Endothelial cell of umbilical vein (primary cell): Measurements from ENCODE around the gene TSEN34. TPM values are rescaled to one million over a fixed set of nuclear protein-coding genes. Genes with fewer than 3 reads are reported as not detected.

Source experiments
- BruUV-seq: library from RNA; stranded (reverse); fragments of 400-500 nt; replicated peaks from 2 replicates; lab custom pipeline; 2021; lab: Mats Ljungman, UMichigan
- CTCF ChIA-PET: fragments of 300-600, 350-600 bp; sonication (Branson Sonifier 250); formaldehyde crosslinking; loops from one replicate; lab custom pipeline; 2021; ENCODE audit warnings: antibody characterized with exemption, inconsistent platforms; lab: Charles Lee
- POLR2A ChIA-PET: fragments of 300-600, 350-600 bp; sonication (Branson Sonifier 250); formaldehyde crosslinking; loops from one replicate; lab custom pipeline; 2021; ENCODE audit warnings: antibody characterized with exemption, inconsistent platforms; lab: Charles Lee
- DNase-seq: peaks from one replicate; pipeline ENCODE4 v3.0.0-alpha.2; 2011; ENCODE audit warnings: low read depth, low spot score
- FAIRE-seq: peaks from 2 replicates; lab custom pipeline; 2011; peaks lifted over from hg19 to GRCh38; lab: Jason Lieb, UNC
- H2AFZ ChIP-seq: 2 replicates; pipeline ENCODE4 v1.6.0; 2012; ENCODE audit warnings: low read depth, low read length, control low read depth, inconsistent platforms
- H3K27ac ChIP-seq: 2 replicates; pipeline ENCODE4 v1.5.1; 2011; ENCODE audit warnings: low read depth, mild to moderate bottlenecking, control low read depth, low read length, moderate library complexity; ENCODE audit not compliant: insufficient read depth
- H3K27me3 ChIP-seq, 2 experiments: 2 replicates each; pipeline versions ENCODE4 v1.6.0 to v1.6.1; 2011; ENCODE audit warnings: low read length in 2 of 2, mixed read lengths in 1 of 2; ENCODE audit not compliant: control insufficient read depth in 2 of 2, insufficient read depth in 2 of 2
- H3K36me3 ChIP-seq, 2 experiments: 2 replicates in 1 of 2; 3 replicates in 1 of 2; pipeline ENCODE4 v1.5.1; 2011; ENCODE audit warnings: low read length in 2 of 2, mild to moderate bottlenecking in 1 of 2, moderate library complexity in 1 of 2; ENCODE audit not compliant: control insufficient read depth in 2 of 2, insufficient read depth in 2 of 2; ENCODE audit errors: extremely low read depth in 1 of 2
- H3K4me1 ChIP-seq: 3 replicates; pipeline ENCODE4 v1.5.1; 2011; ENCODE audit warnings: mild to moderate bottlenecking, low read length; ENCODE audit not compliant: control insufficient read depth, insufficient read depth; ENCODE audit errors: extremely low read depth
- H3K4me2 ChIP-seq: 2 replicates; pipeline ENCODE4 v1.6.1; 2011; ENCODE audit warnings: low read length, control low read depth, mixed read lengths; ENCODE audit not compliant: insufficient read depth
- H3K4me3 ChIP-seq, 3 experiments: fragments of 200-600 bp in 1 of 3; sonication (generic), shearing (Covaris generic) in 1 of 3; replicated peaks in 1 of 3; 2 replicates each; pipeline ENCODE4 v1.5.1; 2011 to 2016; ENCODE audit warnings: control low read depth in 3 of 3, low read length in 3 of 3, mild to moderate bottlenecking in 2 of 3, inconsistent platforms in 1 of 3, low read depth in 1 of 3, moderate library complexity in 1 of 3; ENCODE audit not compliant: insufficient read depth in 1 of 3
- H3K79me2 ChIP-seq: 2 replicates; pipeline ENCODE4 v1.6.0; 2012; ENCODE audit warnings: low read length, inconsistent platforms; ENCODE audit not compliant: control insufficient read depth, insufficient read depth
- H3K9ac ChIP-seq: replicated peaks from 2 replicates; pipeline ENCODE3; 2011; ENCODE audit warnings: low read length, control low read depth; ENCODE audit not compliant: insufficient read depth; ENCODE audit errors: extremely low read depth
- H3K9me1 ChIP-seq: replicated peaks from 3 replicates; pipeline ENCODE4 v1.6.0; 2011; ENCODE audit warnings: mild to moderate bottlenecking, low read length; ENCODE audit not compliant: control insufficient read depth, insufficient read depth; ENCODE audit errors: extremely low read depth
- H3K9me3 ChIP-seq: replicated peaks from 2 replicates; pipeline ENCODE4 v1.5.1; 2012; ENCODE audit warnings: low read length, inconsistent platforms; ENCODE audit not compliant: control insufficient read depth, insufficient read depth
- H4K20me1 ChIP-seq: replicated peaks from 2 replicates; pipeline ENCODE3; 2011; ENCODE audit warnings: mild to moderate bottlenecking, low read length; ENCODE audit not compliant: control insufficient read depth, insufficient read depth; ENCODE audit errors: extremely low read depth
- CTCF ChIP-seq, 2 donors: IDR thresholded peaks; 1 replicate in 1 of 2; 2 replicates in 1 of 2; pipeline ENCODE4 v1.5.1; 2011; ENCODE audit warnings: low read length in 2 of 2, mild to moderate bottlenecking in 2 of 2, moderate library complexity in 2 of 2, control low read depth in 1 of 2, inconsistent platforms in 1 of 2, low read depth in 1 of 2; ENCODE audit not compliant: insufficient read depth in 1 of 2; ENCODE audit errors: extremely low read depth in 1 of 2
- EZH2 ChIP-seq: IDR thresholded peaks from 2 replicates; pipeline ENCODE4 v1.6.1; 2012; ENCODE audit warnings: borderline replicate concordance, low read depth, mild to moderate bottlenecking, moderate library complexity, low read length, inconsistent platforms; ENCODE audit not compliant: severe bottlenecking
- FOS ChIP-seq: IDR thresholded peaks from 2 replicates; pipeline ENCODE4 v1.6.1; 2011; ENCODE audit warnings: mild to moderate bottlenecking, low read length, moderate library complexity, borderline replicate concordance; ENCODE audit not compliant: insufficient read depth
- MAX ChIP-seq: IDR thresholded peaks from 2 replicates; pipeline ENCODE4 v1.6.1; 2011; ENCODE audit not compliant: insufficient read depth, insufficient read length
- POLR2A ChIP-seq: IDR thresholded peaks from 2 replicates; pipeline ENCODE4 v1.6.1; 2012; ENCODE audit warnings: low read depth, mild to moderate bottlenecking, control low read depth, low read length
- POLR2AphosphoS5 ChIP-seq: IDR thresholded peaks from 2 replicates; pipeline ENCODE4 v1.6.1; 2012; ENCODE audit warnings: low read depth, mild to moderate bottlenecking, control low read depth, low read length, moderate library complexity; ENCODE audit not compliant: insufficient read depth
- dilution Hi-C: fragments of 300-500 bp; cut with MboI; formaldehyde crosslinking; loops from one replicate; pipeline ENCODE4 v1.15.0; 2019; ENCODE audit warnings: low sequenced_read_pairs; ENCODE audit not compliant: extremely low pct_ligation_motif_present
- intact Hi-C: fragments of 100-400 bp; cut with micrococcal nuclease; formaldehyde crosslinking; loops from one replicate; pipeline ENCODE4 v1.10.0; 2022
- polyA plus RNA-seq, 4 experiments: library from polyadenylated mRNA; depleted of rRNA in 3 of 4; stranded (reverse) in 3 of 4; unstranded in 1 of 4; fragments of >200 nt; gene quantifications; 2 replicates each; pipeline versions ENCODE4 v1.2.1 to v1.2.3, GENCODE V29; 2011 to 2012; ENCODE audit warnings: missing spikeins in 1 of 4
- total RNA-seq: library from RNA; stranded (reverse); gene quantifications from 2 replicates; pipeline ENCODE4 v1.2.3, GENCODE V29; 2021

Gene TSEN34
- total and polyA plus RNA-seq, 2 donors (not counting 3 experiments of a cell fraction or from before 2014, with no cell fraction given): 40.7 to 81.9 TPM

- H3K27ac ChIP-seq: no peak overlapping the region
- ChIA-PET CTCF (interaction anchor here (0.6 kb wide), 1 partner anchor 380 kb away, joined by 4 read pairs; no protein-coding TSS in a partner anchor), POLR2A (no interaction called here)
- no peaks in the 10 kb centered on the region for H3K9me1 ChIP-seq
- intact Hi-C loops: loop anchor here (5.0 kb wide), 2 partner anchors 39 to 294 kb away; partner anchors contain the start of gene RPS9
- no peak for FAIRE-seq
- H3K4me1 ChIP-seq: peaks cover 18% of the 10 kb centered on the region
- H3K4me2 ChIP-seq: no peak overlapping the region
- no peaks in the 10 kb centered on the region for H4K20me1 ChIP-seq
- H3K9me3 ChIP-seq: no peaks in the 10 kb centered on the region
- no peak overlapping the region for H3K4me3 ChIP-seq
- BruUV-seq: no TSS peak
- no peak for TF ChIP-seq CTCF (IDR thresholded peaks at IDR 0.05; ENCODE audit: extremely low read depth in 1 of 2, insufficient read depth in 1 of 2, low read depth in 1 of 2, low read length in 2 of 2)
- TF ChIP-seq FOS: no peak
- no peak for TF ChIP-seq POLR2AphosphoS5
- TF ChIP-seq MAX: no peak
- no peak for TF ChIP-seq EZH2
- TF ChIP-seq POLR2A: no peak
- DNase-seq: no peak
- H3K36me3 ChIP-seq: peaks cover 0 to 3% of the 10 kb centered on the region in 2 experiments
- H3K9ac ChIP-seq: no peak overlapping the region
- H3K27me3 ChIP-seq: peaks cover 0 to 8% of the 10 kb centered on the region in 2 experiments
- dilution Hi-C loops: no loop called here
- peaks cover 4% of the 10 kb centered on the region for H3K79me2 ChIP-seq
- no peak overlapping the region for H2AFZ ChIP-seq
These were observed 28.2 kb upstream of the TSEN34 start for GRCh38 chr19:54162884-54163283.
